Measurements from ENCODE around the gene CNOT4. TPM values are rescaled to one million over a fixed set of nuclear protein-coding genes. Genes with fewer than 3 reads are reported as not detected.

The CNOT4 gene
- total RNA-seq, 4 donors from 2014 or later: 19.2 to 33.4 (median 21.6) TPM

- TF ChIP-seq CTCF (IDR thresholded peaks at IDR 0.05; ENCODE audit: low read depth): no peak
Observed at GRCh38 chr7:135366843-135367508, 142.9 kb downstream of the CNOT4 start.

- no peak for TF ChIP-seq CTCF (IDR thresholded peaks at IDR 0.05; ENCODE audit: low read depth)
Observed at GRCh38 chr7:135365721-135366120, 144.2 kb downstream of the CNOT4 start.

GRCh38 chr7:135364206-135364605 lies 145.7 kb downstream of the CNOT4 start:
- no peak for TF ChIP-seq CTCF (IDR thresholded peaks at IDR 0.05; ENCODE audit: low read depth)

GRCh38 chr7:135362871-135363270 lies 147.0 kb downstream of the CNOT4 start:
- TF ChIP-seq CTCF (IDR thresholded peaks at IDR 0.05; ENCODE audit: low read depth): no peak

GRCh38 chr7:135361788-135362187 lies 148.1 kb downstream of the CNOT4 start:
- TF ChIP-seq CTCF (IDR thresholded peaks at IDR 0.05; ENCODE audit: low read depth): no peak

- TF ChIP-seq CTCF (IDR thresholded peaks at IDR 0.05; ENCODE audit: low read depth): no peak
Observed at GRCh38 chr7:135359615-135360014, 150.3 kb downstream of the CNOT4 start.

- TF ChIP-seq CTCF (IDR thresholded peaks at IDR 0.05; ENCODE audit: low read depth): no peak
Observed at GRCh38 chr7:135355377-135356048, 154.4 kb downstream of the CNOT4 start.

All from subcutaneous adipose tissue (tissue), 4 donors.